ENCODE measurements around the gene PRXL2A. TPM values are rescaled to one million over a fixed set of nuclear protein-coding genes. Genes with fewer than 3 reads are reported as not detected.

Gene PRXL2A
- total and polyA plus RNA-seq, 2 of the 4 experiments (the other 2 are of a cell fraction): 0.90 to 0.92 TPM

- no peak overlapping the region for H3K4me2 ChIP-seq (ENCODE audit: low read depth, low read length)
- no peaks in the 10 kb centered on the region for H3K79me1 ChIP-seq (ENCODE audit: low read depth in 1 of 2, low read length in 2 of 2)
- no peak overlapping the region for H3K4ac ChIP-seq (ENCODE audit: low read depth, low read length)
- CTCF ChIA-PET: interaction anchor here (1.4 kb wide), 1 partner anchor 95 kb away, joined by 3 read pairs; no protein-coding TSS in a partner anchor
- dilution Hi-C loops (cut with HindIII; ENCODE audit: low sequenced_read_pairs, unreplicated experiment) (no loop called here), in situ Hi-C loops (cut with MboI; ENCODE audit: low sequenced_read_pairs) (no loop called here), intact Hi-C loops (cut with micrococcal nuclease) (no loop called here)
- DNase-seq (no peak), ATAC-seq (ENCODE audit: low read depth) (no peak)
- H4K8ac ChIP-seq (ENCODE audit: low read depth in 2 of 2, low read length in 2 of 2): no peak overlapping the region
- no peak overlapping the region for H3K4me3 ChIP-seq (ENCODE audit: insufficient read depth, low read depth, low read length)
- no peak overlapping the region for H2AK9ac ChIP-seq (replicated peaks; ENCODE audit: low read depth, low read length, poor library complexity)
- H2BK120ac ChIP-seq (ENCODE audit: low read depth, low read length): no peak overlapping the region
- no peak overlapping the region for H3K18ac ChIP-seq (ENCODE audit: low read depth, low read length)
- no peak overlapping the region for H3K23ac ChIP-seq (ENCODE audit: low read depth, low read length)
- H3K14ac ChIP-seq (replicated peaks; ENCODE audit: low read depth, low read length): no peak overlapping the region
- H4K20me1 ChIP-seq (ENCODE audit: insufficient read depth, low read length): no peaks in the 10 kb centered on the region
- POLR2A ChIA-PET (ENCODE audit: unreplicated experiment): no interaction called here
- H2AK5ac ChIP-seq (ENCODE audit: low read depth, low read length): no peak overlapping the region
- no peak overlapping the region for H3K56ac ChIP-seq (ENCODE audit: extremely low read depth, insufficient read depth, low read length)
- H2BK20ac ChIP-seq (ENCODE audit: low read depth, low read length): no peak overlapping the region
- 83% methylated on average over 1 of the region's 5 CpGs; no CpG with 5 or more reads in 1 of the 2 experiments for WGBS, 2 experiments (ENCODE audit: extremely low coverage in 2 of 2, insufficient read length in 1 of 2)
- no peaks in the 10 kb centered on the region for H3K9me3 ChIP-seq (ENCODE audit: control insufficient read depth, insufficient read depth, low read length)
- no peak overlapping the region for H2BK5ac ChIP-seq (ENCODE audit: low read depth, low read length, poor library complexity, severe bottlenecking)
- H4K5ac ChIP-seq (ENCODE audit: low read depth, low read length): no peak overlapping the region
- no peak for TF ChIP-seq CTCF (conservative IDR thresholded peaks at IDR 0.05; ENCODE audit: low read depth, low read length)
- no peak for TF ChIP-seq SMC3 (IDR thresholded peaks at IDR 0.05; ENCODE audit: low read depth, low read length)
- no peak for TF ChIP-seq CHD1 (IDR thresholded peaks at IDR 0.05; ENCODE audit: low read depth, low read length)
- TF ChIP-seq FOS (IDR thresholded peaks at IDR 0.05; ENCODE audit: low read depth, low read length): no peak
- no peak for TF ChIP-seq USF2 (IDR thresholded peaks at IDR 0.05; ENCODE audit: low read depth, low read length)
- no peak for TF ChIP-seq MAZ (IDR thresholded peaks at IDR 0.05; ENCODE audit: borderline replicate concordance, low read depth, low read length)
- TF ChIP-seq RAD21 (IDR thresholded peaks at IDR 0.05; ENCODE audit: low read length): no peak
- TF ChIP-seq POLR2A (IDR thresholded peaks at IDR 0.05; ENCODE audit: low read depth, low read length): no peak
- TF ChIP-seq BHLHE40 (IDR thresholded peaks at IDR 0.05; ENCODE audit: low read depth, low read length): no peak
- no peak for TF ChIP-seq NFE2L2 (IDR thresholded peaks at IDR 0.05; ENCODE audit: low read depth, low read length)
- TF ChIP-seq MXI1 (IDR thresholded peaks at IDR 0.05; ENCODE audit: borderline replicate concordance, low read depth, low read length): no peak
- no peak for TF ChIP-seq CEBPB (IDR thresholded peaks at IDR 0.05; ENCODE audit: low read depth, low read length)
- no peak for TF ChIP-seq MAFK (IDR thresholded peaks at IDR 0.05; ENCODE audit: low read depth, low read length)
- no peak for TF ChIP-seq RCOR1 (IDR thresholded peaks at IDR 0.05; ENCODE audit: insufficient replicate concordance, low read length)
- no peak for TF ChIP-seq RFX5 (IDR thresholded peaks at IDR 0.05; ENCODE audit: low read depth, low read length)
- TF ChIP-seq ELK1 (IDR thresholded peaks at IDR 0.05; ENCODE audit: borderline replicate concordance, low read depth, low read length): no peak
- H3K4me1 ChIP-seq (ENCODE audit: control insufficient read depth, insufficient read depth, low read length): peaks cover 3% of the 10 kb centered on the region; the same call in 1 of the 2 replicates
- H2AFZ ChIP-seq (replicated peaks; ENCODE audit: low read length, poor library complexity): no peak overlapping the region
- no peak overlapping the region for H4K91ac ChIP-seq (ENCODE audit: insufficient read depth, low read depth, low read length)
- no peak overlapping the region for H3K27ac ChIP-seq (ENCODE audit: insufficient read depth, low read length)
- no peak overlapping the region for H3K9ac ChIP-seq (ENCODE audit: low read depth, low read length)
- peaks cover 18% of the 10 kb centered on the region for H3K27me3 ChIP-seq (ENCODE audit: control insufficient read depth, insufficient read depth, low read length)
- peaks cover 3% of the 10 kb centered on the region; the same call in 1 of the 2 replicates for H3K9me1 ChIP-seq (ENCODE audit: insufficient read depth, low read length)
- H3K36me3 ChIP-seq (ENCODE audit: control insufficient read depth, insufficient read depth, low read length): no peaks in the 10 kb centered on the region
- no TSS peak for BruUV-seq (replicated peaks)
- no peak overlapping the region for H2BK15ac ChIP-seq (ENCODE audit: low read depth, low read length)
Measured at GRCh38 chr10:80410578-80411145, 2.3 kb downstream of the PRXL2A start.

Measured in IMR-90 (cell line).